GM12874 (cell line): Measurements from ENCODE around the gene SLC35F4.

Experiments
- CTCF ChIP-seq: IDR thresholded peaks from 2 replicates; pipeline ENCODE4 v1.5.1; 2011; ENCODE audit warnings: low read depth, mild to moderate bottlenecking, control low read depth, low read length, moderate library complexity; ENCODE audit not compliant: insufficient read depth

SLC35F4 gene

DNA sequence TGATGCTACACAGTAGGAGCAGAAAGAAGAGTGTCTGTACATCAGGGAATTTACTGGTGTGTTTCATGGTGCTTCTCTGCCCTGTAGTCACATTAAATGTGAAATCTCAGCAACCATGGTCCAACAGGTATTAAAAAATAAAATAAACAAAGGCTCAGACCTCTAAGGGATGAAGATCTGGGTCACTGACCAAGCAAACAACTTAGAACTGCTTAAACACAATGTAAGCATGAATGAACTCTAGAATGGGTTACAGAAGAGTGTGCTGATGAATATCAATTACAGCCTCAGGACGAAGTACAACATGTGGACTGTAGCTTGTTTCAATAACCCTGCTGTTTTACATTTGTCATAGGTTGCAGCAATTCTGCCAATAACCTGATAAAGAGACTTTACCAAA, 47.4 kb downstream of the SLC35F4 start:
- no peak for TF ChIP-seq CTCF

- TF ChIP-seq CTCF: no peak
These were observed 49.2 kb downstream of the SLC35F4 start for GRCh38 chr14:57816568-57817284.

- no peak for TF ChIP-seq CTCF
These were observed 51.2 kb downstream of the SLC35F4 start for GRCh38 chr14:57814726-57815125.

DNA sequence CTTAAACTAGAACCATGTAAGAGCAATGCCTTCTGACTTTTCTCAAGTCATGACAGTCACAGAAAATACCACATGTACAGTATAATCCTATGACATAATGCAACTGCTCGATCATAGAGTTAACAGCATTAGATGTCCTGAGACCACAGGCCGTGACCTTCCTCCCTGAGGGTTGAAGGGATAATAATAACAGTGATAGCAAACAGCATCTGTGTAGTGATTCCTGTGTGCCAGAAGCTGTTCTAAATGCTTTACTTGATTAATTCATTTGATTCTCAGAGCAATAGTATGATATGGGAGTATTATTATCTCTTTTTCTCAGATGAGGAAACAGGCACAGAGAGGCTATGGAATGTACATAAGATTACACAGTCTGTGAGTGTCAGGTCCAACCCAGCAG, 53.2 kb downstream of the SLC35F4 start:
- no peak for TF ChIP-seq CTCF

DNA sequence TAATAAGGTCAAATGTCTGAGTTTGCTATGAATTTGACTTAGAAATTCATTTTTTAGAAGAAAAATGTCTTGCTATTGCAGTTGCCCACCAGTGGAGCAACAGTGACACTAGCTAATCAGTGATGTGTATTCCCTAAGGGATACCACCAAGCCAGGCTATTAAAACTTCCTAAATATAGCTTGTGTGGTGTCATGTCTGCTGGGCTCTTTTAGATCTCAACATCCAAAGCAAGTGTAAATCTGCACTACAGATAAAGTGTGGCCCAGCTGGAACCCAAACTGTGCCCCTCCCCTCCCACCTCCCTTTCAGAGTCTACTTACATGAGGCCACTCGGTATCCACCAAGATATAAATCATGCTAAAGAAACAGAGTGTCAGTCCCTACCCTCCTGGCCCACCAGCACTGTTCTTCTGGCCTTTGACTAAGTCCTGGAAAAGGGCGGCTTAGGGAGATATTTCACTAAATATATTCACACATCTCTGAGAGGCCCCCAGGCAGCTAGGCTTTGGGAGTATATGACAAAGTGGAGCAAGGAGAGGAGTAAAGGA, 53.8 kb downstream of the SLC35F4 start:
- TF ChIP-seq CTCF: no peak

- TF ChIP-seq CTCF: no peak
These were observed 56.1 kb downstream of the SLC35F4 start for GRCh38 chr14:57809808-57810207.

GRCh38 chr14:57797160-57797559, 68.7 kb downstream of the SLC35F4 start:
- no peak for TF ChIP-seq CTCF
